Stimulated activated CD4-positive, alpha-beta T cell treated with anti-CD3 and anti-CD28 coated beads, Interleukin-1b, Interleukin-23, amount 100 ng/mL, for 48 hours (primary cell): ENCODE results near the gene GABRB2.
A peak's percentile ranks its signal among the peaks of the same experiment; 100 is the strongest.
"Not testable (repeated sequence)": the region's sequence is repeated elsewhere in the genome, so short reads cannot be mapped to it uniquely, and the experiment has no call there.

Source experiments
- DNase-seq: peaks from one replicate; pipeline ENCODE4 v3.0.0-alpha.2; 2020

The GABRB2 gene

DNA sequence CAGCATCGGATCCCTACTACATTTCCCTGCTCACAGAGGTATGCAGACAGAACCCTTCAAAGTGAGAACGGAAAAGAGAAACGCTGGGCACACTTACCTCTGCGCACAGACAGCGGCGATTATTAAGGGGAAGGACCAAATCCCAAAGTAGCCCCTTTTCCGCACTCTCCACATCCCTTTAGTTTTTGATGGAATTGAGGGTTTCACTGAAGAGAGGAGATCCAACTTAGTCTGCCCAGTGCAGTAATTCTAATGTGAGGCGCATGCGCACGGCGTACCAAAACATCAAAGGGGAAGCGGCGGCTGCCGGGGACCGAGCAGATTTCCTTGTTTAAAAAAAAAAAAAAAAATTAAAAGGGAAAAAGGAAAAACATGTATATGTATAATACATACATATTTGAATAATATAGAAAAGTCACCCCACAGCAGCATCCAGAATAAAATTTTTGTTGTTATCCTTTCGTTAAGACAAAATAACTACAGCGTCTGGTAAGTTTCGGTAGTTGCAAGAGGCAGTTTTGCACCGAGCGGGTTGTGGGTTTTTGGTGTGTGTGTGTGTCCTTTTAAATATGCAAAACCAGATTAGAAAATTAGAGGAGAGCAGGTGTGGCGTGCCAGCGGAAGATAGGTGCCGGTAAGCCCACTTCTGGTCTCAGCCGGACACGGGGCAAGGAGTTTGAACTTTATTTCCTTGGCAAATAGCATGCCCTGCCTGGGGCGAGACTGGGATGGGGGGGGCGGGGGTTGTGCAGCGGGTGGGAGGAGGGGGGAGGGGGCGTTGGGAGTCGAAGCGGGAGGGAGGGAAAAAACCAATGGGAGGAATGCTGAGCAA lies at the start of gene GABRB2:
Gene GABRB2 (minus strand): TSS at position 256 of the 832 bp plus-strand sequence. CDS start 82 bp downstream, at position 174.
- DNase-seq = peak; percentile 34

DNA sequence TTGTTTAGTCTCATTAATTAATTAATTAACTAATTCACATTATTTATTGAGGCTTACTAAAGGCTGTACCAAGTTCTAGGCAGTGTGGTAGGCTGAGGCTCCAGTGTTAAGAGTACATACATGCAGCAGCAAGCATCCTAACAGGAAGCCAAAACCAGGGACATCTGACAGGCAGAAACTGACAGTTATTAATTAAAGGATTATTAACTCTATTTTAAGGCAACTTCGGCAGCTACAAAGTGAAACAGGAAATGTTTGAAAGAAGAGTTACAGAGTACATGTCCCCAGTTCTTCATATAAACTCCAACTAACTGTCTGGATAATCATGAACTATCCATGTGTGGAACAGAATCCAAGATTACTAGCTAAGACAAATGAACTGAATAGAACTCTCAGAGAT lies 39.3 kb upstream of the GABRB2 start:
- no peak for DNase-seq

DNA sequence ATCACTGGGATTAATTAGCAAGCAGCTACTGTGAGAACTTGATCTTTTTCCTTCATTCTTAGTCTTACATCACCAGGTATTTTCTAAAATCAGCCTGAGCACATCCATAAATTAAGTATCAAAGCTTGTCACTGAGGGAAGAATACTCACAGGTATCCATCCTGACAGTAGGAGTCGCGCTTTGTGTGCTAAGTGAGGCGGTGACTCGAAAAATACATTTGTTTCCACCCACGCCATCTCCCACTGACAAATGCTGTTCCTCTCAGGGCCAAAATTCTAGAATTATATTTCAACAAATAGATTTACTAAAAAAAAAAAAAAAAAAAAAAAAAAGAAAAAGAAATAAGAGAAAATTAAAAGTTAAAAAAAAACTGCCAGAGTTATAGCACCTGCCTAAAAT lies 34.1 kb upstream of the GABRB2 start:
- DNase-seq = no peak

DNA sequence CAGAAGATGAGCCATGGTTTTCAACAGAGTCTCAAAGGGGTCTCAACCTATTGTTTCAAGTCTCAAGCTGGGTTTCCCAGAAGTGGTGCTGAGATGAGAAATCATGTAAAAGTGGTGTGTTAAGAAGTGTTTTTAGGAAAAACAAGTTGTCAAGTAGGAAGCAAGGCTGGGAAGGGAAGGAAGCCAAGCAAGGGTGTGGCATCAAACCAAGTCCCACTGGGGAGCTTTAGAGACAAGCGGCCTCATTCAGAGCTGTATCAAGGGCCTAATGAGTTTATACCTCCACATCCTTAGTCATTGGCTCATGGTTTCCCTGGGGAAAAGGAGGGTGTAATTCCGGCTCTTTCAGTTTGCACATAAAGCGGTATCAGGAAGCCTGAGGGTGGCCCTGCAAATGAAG lies 26.4 kb upstream of the GABRB2 start:
- no peak for DNase-seq

- DNase-seq = no peak
Observed at GRCh38 chr5:161566081-161566480, 19.6 kb upstream of the GABRB2 start.

GRCh38 chr5:161562446-161562845 lies 15.9 kb upstream of the GABRB2 start:
- no peak for DNase-seq

DNA sequence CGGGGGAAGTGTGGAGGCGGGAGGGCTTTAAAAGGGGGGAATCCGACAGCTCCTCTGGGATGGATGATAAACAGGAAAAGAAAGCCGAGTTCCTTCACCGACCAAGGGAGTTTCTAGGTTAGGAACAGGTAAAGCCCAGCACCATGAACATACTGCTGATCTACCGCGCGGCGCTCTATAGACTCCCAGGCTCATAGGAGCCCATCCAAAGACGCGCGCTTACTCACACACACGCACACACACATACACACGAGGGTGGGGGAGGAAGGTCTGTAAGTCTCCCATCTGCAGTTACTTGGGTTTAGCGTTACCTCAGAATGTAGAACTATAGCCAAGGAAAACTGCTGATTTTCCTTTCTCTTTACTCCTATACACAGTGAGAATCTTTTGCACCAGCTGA lies 2.6 kb upstream of the GABRB2 start:
- no peak for DNase-seq

- no peak for DNase-seq
Observed at GRCh38 chr5:161548487-161549094, 2.1 kb upstream of the GABRB2 start.

GRCh38 chr5:161547738-161548486 lies 1.4 kb upstream of the GABRB2 start:
- DNase-seq = no peak

DNA sequence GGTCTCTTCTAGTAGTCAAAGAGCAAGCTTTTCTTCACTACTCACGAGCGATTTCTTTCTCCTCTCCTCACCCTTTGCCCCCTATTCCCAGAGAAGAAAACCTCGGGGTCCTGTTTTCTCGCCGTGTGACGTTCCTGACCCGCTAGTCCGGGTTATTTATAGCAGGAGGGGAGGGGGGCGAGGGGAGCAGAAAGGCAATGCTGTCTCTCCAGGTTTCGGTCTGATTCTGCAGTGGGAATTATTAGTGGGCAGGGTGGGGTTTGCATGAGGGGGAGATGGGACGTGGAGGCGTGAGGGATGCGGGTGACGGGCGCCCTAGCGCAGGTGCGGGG lies 847 bp upstream of the GABRB2 start:
- DNase-seq = no peak

- DNase-seq = no peak
Observed at GRCh38 chr5:161546095-161546469, 443 bp downstream of the GABRB2 start.

GRCh38 chr5:161545344-161546094 lies 1.0 kb downstream of the GABRB2 start:
- DNase-seq = no peak

- DNase-seq = peak; percentile 25
Observed at GRCh38 chr5:161544350-161544765, 2.2 kb downstream of the GABRB2 start.

- no peak for DNase-seq
Observed at GRCh38 chr5:161539016-161539415, 7.5 kb downstream of the GABRB2 start.

DNA sequence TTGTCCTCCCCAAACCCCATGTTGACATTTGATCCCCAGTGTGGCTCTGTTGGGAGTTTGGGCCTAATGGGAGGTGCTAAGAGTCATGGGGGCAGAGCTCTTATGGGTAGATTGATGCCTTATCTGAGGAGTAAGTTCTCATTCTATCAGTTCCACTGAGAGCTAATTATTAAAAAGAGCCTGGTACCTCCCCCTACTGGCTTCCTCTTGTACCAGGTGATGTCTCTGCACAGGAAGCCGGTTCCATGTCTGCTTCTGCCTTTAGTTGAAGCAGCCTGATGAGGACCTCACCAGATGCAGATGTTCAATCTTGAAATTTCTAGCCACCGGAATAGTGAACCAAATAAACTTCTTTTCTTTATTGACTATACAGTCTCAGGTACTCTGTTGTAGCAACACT lies 10.8 kb downstream of the GABRB2 start:
- DNase-seq = no peak

GRCh38 chr5:161530700-161531099 lies 15.8 kb downstream of the GABRB2 start:
- DNase-seq = no peak

GRCh38 chr5:161513942-161514341 lies 32.6 kb downstream of the GABRB2 start:
- DNase-seq = no peak

DNA sequence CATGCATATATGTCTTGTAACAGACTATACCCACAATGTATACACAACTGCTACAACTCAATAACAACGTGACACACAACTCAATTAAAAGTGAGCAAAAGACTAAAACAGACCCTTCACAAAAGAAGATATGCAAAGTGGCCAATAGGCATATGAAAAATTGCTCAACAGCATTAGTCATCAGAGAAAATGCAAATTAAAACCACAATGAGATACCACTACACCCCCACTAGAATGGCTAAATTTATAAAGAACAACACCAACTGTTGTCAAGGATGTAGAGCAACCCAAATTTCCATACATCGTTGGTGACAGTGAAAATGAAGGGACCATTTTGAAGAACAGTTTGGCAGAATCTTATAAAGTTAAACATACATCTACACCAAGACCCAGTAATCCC lies 38.9 kb downstream of the GABRB2 start:
- DNase-seq = no peak

- not testable (repeated sequence) for DNase-seq
Observed at GRCh38 chr5:161505160-161505559, 41.4 kb downstream of the GABRB2 start.

- DNase-seq = no peak
Observed at GRCh38 chr5:161498531-161498930, 48.0 kb downstream of the GABRB2 start.

GRCh38 chr5:161483721-161484120 lies 62.8 kb downstream of the GABRB2 start:
- no peak for DNase-seq

DNA sequence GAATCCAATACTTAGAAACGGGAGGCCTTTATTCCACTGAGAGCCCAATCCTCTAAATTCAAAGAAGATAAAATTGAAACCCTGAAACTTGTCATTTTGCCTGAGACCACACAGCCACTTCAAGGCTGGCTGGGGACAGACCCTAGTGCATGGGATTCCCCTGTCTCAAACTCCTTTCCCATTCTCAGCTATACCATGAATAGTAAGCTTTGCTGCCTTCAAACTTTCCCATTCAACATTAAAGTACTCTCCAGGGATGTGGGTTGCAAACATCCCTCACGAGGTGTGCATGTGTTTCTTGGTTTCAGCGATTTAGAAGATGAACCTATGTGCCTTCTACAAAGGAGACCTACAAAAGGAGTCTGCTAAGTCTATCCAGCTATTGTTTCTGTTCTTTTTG lies 64.6 kb downstream of the GABRB2 start:
- DNase-seq = no peak
